HG02588 (cell line): ENCODE measurements around the gene IL17RD.
A peak's percentile ranks its signal among the peaks of the same experiment; 100 is the strongest.

Experiments used
- ATAC-seq: cut with Tn5 transposase; IDR thresholded peaks from one replicate; pipeline ENCODE4 v1.9.1; 2021; ENCODE audit warnings: mild to moderate bottlenecking, moderate library complexity; ENCODE audit not compliant: unreplicated experiment

Gene IL17RD

GRCh38 chr3:57164657-57165573 is at the start of gene IL17RD:
Gene IL17RD, minus strand, starts transcription at chr3:57165353. Its CDS starts 67 bp downstream, at chr3:57165286.
- peak; percentile 47 for ATAC-seq

- no peak for ATAC-seq
Measured at GRCh38 chr3:57206423-57206822, 41.3 kb upstream of the IL17RD start.

- no peak for ATAC-seq
Measured at GRCh38 chr3:57199895-57200297, 34.7 kb upstream of the IL17RD start, which contains the start of gene HESX1. Gene HESX1, minus strand, starts transcription at chr3:57199978. Its CDS starts 60 bp downstream, at chr3:57199918.

- no peak for ATAC-seq
Measured at GRCh38 chr3:57194641-57195040, 29.5 kb upstream of the IL17RD start.

- ATAC-seq, result no peak
Measured at GRCh38 chr3:57192028-57192427, 26.9 kb upstream of the IL17RD start.

GRCh38 chr3:57184526-57184925 is 19.4 kb upstream of the IL17RD start:
- no peak for ATAC-seq

GRCh38 chr3:57179580-57180410 is 14.6 kb upstream of the IL17RD start:
- no peak for ATAC-seq

GRCh38 chr3:57176045-57176444 is 10.9 kb upstream of the IL17RD start:
- ATAC-seq, result no peak

- ATAC-seq, result no peak
Measured at GRCh38 chr3:57173687-57174086, 8.5 kb upstream of the IL17RD start.

GRCh38 chr3:57170946-57171345 is 5.8 kb upstream of the IL17RD start:
- no peak for ATAC-seq

- ATAC-seq, result peak; percentile 73
Measured at GRCh38 chr3:57169872-57170623, 4.9 kb upstream of the IL17RD start.

- no peak for ATAC-seq
Measured at GRCh38 chr3:57169108-57169507, 4.0 kb upstream of the IL17RD start.

GRCh38 chr3:57168151-57168550 is 3.0 kb upstream of the IL17RD start:
- ATAC-seq, result no peak

- ATAC-seq, result no peak
Measured at GRCh38 chr3:57166660-57167059, 1.5 kb upstream of the IL17RD start.

GRCh38 chr3:57165641-57166040 is 488 bp upstream of the IL17RD start:
- ATAC-seq, result no peak

- ATAC-seq, result no peak
Measured at GRCh38 chr3:57164217-57164656, 916 bp downstream of the IL17RD start.

GRCh38 chr3:57163751-57164150 is 1.4 kb downstream of the IL17RD start:
- no peak for ATAC-seq

GRCh38 chr3:57161915-57162314 is 3.2 kb downstream of the IL17RD start:
- no peak for ATAC-seq

GRCh38 chr3:57160765-57161538 is 4.2 kb downstream of the IL17RD start:
- ATAC-seq, result no peak
